ENCODE data around the gene RACGAP1. TPM values are rescaled to one million over a fixed set of nuclear protein-coding genes. Genes with fewer than 3 reads are reported as not detected.

The RACGAP1 gene
- total RNA-seq, 1 donor from 2014 or later: 15.0 TPM

DNA sequence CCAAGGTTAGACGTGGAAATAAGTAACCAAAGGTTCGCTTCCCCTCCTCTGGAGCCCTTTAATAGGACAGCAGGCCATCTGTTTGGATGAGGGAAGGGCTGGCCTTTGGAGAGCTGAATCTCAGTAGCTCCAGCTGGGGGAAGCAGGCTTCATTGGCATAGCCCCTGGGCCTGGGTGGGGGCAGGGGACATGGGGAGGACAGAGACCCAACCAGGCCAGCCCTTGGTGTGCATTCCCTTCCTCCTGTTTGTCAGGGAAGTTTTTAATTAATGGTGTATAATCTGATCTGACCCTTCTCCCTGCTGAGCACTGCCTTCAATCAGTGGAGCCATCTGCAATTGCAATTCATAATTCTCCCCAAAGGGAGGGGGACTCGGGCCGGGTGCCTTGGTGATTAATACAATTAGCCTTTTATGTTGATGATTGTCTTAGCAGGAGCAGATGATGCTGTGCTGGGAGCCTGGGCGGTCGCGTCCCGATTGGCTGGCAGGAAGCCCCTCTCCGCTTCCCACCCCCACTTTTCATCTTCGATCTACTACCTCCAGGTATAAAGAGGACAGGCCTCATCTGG lies 46.2 kb downstream of the RACGAP1 start:
- intact Hi-C loops (cut with DNase I): no loop called here
- DNase-seq (ENCODE audit: low spot score) (no peak), ATAC-seq (no peak)

DNA sequence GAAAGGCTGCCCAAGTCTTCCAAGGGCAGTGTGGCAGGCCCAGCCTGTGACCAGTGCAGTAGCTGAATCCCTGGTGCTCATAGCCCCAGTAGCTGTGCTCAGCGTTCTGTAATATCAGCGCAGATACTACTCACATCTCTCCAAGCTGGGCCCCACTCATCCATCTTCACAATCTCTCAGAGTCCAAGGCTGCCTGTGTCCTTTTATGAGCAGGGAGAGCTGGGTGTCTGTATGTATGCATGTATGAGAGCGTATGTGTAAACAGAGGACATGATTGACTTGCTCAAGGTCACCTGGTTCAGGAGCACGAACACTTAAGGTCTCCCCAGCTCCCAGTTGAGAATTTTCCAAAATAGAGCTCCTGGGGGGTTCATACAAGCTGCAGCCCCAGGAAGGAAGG lies 47.2 kb downstream of the RACGAP1 start:
- intact Hi-C loops (cut with DNase I): no loop called here
- no peak for DNase-seq (ENCODE audit: low spot score)
- ATAC-seq: no peak

DNA sequence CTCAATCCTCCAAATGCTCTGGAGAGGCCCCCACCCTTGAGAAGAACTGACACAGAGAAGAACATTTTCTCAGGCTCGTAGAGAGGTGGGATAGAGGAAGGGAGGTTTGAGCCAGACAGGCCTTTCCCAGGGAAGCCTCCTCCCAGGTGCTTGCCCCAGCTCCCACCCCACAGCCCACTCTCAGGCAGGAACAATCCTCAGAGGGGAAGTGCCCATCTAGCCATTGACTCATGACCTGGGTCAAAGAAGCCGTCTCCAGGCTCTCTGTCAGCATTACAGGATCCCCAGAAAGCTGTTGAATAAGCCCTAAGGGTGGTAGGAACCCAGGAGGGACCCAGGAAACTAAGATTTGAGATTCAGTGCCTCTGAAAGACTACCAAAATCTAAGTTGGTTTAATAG lies 48.7 kb downstream of the RACGAP1 start:
- intact Hi-C loops (cut with DNase I): no loop called here
- ATAC-seq (no peak), DNase-seq (ENCODE audit: low spot score) (no peak)

DNA sequence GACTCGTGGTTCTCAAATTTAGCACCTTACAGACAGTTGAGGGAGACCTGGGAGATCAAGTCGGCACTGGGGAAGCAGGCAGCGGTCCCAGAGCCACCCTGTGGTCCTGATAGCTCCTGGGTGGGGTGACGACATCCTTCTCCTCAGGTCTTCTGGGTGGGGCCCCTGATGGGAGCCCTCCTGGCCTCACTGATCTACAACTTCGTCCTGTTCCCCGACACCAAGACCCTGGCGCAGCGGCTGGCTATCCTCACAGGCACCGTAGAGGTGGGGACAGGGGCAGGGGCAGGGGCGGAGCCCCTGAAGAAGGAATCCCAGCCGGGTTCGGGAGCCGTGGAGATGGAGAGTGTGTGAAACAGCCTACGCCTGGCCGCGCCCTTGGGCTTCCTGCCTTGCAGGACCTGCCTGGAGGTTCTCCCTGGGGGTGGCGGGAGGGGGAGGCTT lies 50.0 kb downstream of the RACGAP1 start:
- intact Hi-C loops (cut with DNase I): no loop called here
- no peak for DNase-seq (ENCODE audit: low spot score)
- peak; percentile 2 for ATAC-seq

DNA sequence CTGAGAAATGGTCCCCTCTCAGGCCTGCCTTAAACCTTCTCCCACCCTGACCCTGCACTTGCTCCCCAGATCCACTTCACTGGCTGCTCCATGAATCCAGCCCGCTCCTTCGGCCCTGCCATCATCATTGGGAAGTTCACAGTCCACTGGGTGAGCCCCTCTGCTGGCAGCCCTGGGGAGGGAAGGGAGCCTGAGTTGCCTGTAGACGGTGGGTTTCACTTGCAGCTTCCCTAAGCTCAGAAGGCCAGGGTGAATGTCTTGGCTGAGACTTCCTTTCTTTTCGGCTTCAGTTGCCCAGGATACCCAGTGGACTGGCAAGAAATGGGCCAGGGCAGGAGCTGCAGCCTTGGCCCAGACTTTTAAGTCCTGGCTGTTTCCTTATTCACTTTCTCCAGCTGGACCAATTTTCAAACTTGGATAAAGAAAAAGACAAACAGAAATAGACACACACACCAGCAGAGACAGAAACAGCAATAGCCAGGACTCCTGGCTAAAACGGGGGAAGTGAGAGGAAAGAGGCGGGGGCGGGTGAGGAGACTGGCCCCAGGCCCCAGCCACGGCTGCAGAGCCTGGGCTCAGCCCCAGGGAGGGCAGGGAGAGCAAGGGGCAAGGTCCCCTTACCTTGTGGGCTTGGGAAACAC lies 50.5 kb downstream of the RACGAP1 start:
- peak; percentile 25 for ATAC-seq

DNA sequence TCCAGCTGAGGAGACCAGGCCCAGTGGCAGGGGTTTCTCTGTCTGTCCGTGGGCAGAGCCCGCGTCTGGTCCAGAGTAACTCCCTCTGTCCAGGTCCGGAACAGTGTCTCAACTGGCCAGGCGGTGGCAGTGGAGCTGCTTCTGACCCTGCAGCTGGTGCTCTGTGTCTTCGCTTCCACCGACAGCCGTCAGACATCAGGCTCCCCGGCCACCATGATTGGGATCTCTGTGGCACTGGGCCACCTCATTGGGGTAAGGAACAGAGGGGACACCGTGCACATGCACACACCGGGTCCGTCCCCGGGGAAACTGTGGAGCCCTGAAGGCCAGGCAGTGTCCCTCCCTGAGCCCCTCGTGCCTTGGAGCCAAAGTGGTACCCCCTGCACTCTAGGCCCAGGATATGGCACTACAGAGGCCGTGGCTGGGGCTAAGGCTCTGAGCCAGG lies 51.0 kb downstream of the RACGAP1 start:
- intact Hi-C loops (cut with DNase I): loop anchor here (5.0 kb wide), 2 partner anchors 83 to 98 kb away; partner anchors contain the start of gene ASIC1
- peak; percentile 83 for ATAC-seq
- peak; percentile 82 for DNase-seq (ENCODE audit: low spot score)

More for the DNA sequence above, 50.5 kb downstream of the RACGAP1 start:
- DNase-seq (ENCODE audit: low spot score): no peak
- intact Hi-C loops (cut with DNase I): loop anchor here (5.0 kb wide), 2 partner anchors 83 to 98 kb away; partner anchors contain the start of gene ASIC1

DNA sequence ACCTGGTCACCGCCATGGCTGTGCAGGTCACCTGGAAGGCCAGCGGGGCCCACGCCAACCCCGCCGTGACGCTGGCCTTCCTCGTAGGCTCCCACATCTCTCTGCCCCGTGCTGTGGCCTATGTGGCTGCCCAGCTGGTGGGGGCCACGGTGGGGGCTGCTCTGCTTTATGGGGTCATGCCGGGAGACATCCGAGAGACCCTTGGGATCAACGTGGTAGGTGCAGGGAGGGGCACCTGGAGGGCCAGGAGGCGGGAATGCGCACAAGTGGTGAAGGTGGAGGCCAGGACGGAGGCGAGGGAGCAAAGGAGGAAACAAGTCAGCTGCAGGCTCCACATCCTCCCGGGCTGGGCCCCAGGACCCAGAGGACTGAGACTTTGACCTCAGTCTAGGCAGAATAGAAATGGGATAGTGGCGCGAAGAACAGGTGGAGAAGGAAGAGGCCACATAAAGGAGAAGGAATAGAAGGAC lies 51.9 kb downstream of the RACGAP1 start:
- ATAC-seq: peak; percentile 3
- intact Hi-C loops (cut with DNase I): loop anchor here (5.0 kb wide), 2 partner anchors 84 to 99 kb away; partner anchors contain the start of gene ASIC1
- no peak for DNase-seq (ENCODE audit: low spot score)

DNA sequence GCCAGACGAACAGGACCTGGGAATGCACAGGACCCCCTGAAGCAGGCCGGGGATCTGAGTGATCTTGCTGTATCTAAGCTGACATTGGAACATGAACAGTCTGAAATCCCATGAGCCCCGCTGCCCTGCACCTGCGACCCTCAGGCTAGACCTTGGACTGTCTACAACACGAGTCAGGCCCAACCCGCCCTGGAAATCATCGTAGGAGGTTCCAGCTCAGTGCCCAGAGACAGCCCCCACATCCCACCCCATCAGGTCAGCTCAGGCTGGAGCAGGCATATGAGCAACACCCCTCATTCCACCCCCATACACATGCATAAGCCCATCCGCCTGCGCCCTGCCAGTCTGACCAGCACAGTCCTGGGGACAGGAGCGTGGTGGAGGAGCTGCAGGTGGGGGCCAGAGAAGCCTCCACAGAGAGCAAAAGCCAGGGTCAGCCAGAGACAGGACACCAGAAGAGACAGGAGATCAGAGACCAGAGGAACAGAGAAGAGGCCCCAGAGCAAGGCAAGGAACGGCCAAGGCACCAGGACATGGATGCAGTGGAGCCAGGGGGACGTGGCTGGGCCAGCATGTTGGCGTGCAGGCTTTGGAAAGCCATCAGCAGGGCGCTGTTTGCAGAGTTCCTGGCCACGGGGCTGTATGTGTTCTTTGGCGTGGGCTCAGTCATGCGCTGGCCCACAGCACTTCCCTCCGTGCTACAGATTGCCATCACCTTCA lies 52.5 kb downstream of the RACGAP1 start, which contains the start of gene AQP6:
AQP6 (plus strand) TSS at position 307 of the 720 bp plus-strand sequence; CDS start at position 534, 227 bp downstream.
- intact Hi-C loops (cut with DNase I): loop anchor here (5.0 kb wide), 2 partner anchors 84 to 100 kb away; partner anchors contain the start of gene ASIC1
- ATAC-seq (peak; percentile 31), DNase-seq (ENCODE audit: low spot score) (no peak)

DNA sequence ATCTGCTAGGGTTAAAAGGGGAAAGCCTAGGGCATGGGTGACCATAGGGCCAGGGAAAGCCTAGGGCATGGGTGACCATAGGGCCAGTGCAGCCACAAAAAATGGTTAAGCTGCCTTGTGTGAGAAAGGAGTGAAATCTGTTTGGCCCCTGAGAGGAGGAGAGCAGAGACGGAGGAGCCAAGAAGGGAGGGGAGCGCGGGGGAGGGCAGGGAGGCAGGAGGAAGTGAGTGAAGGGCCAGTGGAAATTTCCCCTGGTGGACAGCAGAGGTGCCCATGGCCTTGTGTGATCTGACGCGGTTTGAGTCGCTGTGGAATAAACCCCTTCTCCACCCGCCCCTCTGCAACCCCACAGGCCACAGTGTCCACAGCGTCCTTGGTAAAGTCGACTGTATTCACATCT lies 53.2 kb downstream of the RACGAP1 start:
- no peak for DNase-seq (ENCODE audit: low spot score)
- no peak for ATAC-seq
- intact Hi-C loops (cut with DNase I): loop anchor here (5.0 kb wide), 2 partner anchors 85 to 100 kb away; partner anchors contain the start of gene ASIC1

DNA sequence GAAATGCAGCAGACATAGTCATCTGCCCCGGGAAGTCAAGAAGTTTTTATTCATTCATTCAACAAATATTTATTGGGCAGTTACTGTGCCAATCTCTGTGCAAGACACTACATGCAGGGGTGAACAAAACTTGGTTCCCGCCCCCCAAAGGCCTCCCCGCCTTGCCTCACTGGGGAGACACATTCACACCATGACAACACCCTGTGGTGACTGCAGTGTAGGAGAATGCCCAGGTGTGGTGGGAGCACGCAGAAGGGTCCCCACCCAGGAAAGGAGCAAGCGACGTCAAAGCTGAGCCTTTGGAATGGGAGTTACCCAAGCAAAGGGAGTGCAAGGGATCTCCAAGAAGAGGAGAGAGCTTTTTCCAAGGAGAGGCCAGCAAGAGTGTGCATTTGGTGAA lies 54.2 kb downstream of the RACGAP1 start:
- no peak for DNase-seq (ENCODE audit: low spot score)
- intact Hi-C loops (cut with DNase I): loop anchor here (5.0 kb wide), 2 partner anchors 86 to 101 kb away; partner anchors contain the start of gene ASIC1
- no peak for ATAC-seq

DNA sequence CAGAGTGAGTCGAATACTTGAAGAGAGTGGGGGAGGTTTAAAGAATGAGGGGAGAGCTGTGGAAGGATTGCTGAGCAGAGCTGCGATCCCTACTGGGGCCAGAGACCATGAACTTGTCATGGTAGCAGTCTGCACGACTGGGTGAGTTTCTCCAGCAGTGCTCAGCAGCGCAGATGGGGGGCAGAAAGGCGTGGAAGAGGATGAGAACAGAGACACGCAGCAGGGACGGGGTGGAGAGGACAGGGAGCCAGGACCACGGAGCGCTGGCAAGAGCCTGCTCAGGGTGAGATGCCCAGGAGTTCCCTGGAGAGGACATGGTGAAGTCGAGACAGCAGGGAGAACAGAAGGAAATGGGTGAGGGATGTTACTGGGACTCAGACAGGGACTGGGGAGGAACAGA lies 54.6 kb downstream of the RACGAP1 start:
- no peak for ATAC-seq
- DNase-seq (ENCODE audit: low spot score): no peak
- intact Hi-C loops (cut with DNase I): loop anchor here (5.0 kb wide), 2 partner anchors 87 to 102 kb away; partner anchors contain the start of gene ASIC1

DNA sequence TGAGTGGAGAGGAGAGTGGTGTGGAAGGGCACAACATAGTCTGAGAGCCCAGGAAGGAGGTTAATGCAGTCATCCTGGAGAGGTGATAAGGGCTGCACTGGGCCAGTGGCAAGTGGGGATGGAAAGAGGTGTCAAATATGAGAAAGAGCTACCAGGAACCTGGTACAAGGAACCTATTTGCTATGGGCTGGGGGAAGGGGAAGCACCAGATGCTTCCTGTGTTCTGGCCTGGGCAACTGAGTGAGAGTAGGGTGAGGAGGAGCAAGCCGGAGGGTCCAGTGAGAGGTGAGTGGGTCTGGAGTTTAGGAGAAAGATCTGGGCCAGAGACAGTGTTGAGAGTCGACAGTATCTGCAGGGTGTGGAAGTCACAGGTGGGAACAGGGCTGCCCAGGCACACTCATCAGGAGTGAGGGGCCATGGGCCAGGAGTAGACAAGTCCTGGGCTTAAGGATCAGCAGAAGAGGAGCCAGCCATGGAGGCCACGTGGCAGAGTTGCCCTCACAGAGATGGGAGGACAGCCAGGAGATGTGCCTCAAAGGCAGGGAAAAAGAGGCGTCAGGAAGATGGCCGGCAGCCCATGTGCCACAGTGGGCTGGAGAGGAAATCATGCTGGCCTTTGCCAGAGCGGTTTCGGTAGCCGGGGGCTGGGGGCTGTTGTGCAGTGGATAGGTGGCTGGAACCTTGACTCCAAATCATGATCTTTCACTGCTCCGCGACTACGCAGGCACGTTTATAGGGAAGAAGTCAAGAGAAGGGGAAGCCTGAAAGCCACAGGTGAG lies 55.5 kb downstream of the RACGAP1 start:
- ATAC-seq (no peak), DNase-seq (ENCODE audit: low spot score) (no peak)
- intact Hi-C loops (cut with DNase I): loop anchor here (5.0 kb wide), 2 partner anchors 87 to 102 kb away; partner anchors contain the start of gene ASIC1

DNA sequence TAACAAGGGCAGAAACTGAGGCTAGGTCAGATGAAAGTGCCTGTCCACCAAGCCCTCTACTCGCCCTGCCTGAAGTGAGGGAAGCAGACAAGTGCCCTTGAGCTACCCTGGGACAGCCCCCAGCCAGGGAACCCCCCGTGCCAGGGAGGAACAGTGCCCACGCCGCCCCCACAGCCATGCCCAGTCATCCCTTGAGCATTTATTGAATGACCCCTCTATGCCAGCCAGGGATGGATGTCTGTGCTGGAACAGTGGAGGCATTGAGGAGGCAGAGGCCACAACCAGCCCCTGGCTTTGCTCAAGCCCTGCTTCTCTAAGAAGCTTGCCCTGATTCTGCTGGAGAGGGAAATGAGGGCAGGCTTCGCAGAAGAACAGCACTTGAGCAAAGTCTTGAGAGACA lies 56.3 kb downstream of the RACGAP1 start:
- intact Hi-C loops (cut with DNase I): no loop called here
- ATAC-seq (no peak), DNase-seq (ENCODE audit: low spot score) (no peak)

DNA sequence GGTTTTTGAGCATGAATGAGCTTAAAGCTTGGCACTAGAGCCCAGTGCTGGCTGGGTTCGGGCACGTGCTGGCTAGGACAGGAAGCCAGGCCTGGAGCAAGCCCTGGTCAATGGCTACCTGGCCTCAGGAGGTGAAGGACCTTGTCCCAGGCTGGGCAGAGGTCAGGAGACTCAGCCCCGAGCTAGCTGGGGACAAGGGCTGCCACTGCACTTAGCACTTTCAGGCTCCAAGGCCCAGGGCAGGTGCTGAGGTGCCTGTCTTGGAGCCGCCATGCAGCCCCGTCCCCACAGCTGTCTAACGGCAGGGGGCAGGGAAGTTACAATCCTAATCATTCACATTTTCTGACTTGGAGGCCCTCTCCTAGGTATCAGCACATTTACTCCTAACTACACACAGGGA lies 56.8 kb downstream of the RACGAP1 start:
- intact Hi-C loops (cut with DNase I): no loop called here
- no peak for DNase-seq (ENCODE audit: low spot score)
- no peak for ATAC-seq

DNA sequence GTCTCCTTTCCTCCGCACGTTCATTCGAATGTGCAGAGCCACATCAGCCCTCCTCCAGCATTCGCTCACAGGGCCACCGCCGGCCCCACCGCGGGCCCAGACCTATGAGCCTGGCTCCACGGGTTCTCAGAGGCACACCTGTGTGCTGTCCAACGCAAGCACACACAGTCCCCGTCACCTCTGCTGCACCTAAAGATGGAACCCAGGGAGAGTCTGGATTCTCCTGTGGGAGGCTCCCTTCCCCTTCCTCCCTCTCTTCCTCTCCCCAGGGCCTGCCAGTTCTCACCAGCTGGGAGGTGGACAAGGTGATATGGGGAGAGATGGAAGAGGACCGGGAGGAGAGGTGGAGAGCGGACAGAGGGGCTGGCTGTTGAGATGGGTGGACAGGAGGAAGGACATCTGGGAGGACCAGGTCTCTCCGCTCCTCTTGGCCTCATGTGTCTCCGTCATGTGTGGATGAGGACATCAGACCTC lies 57.5 kb downstream of the RACGAP1 start:
- no peak for ATAC-seq
- no peak for DNase-seq (ENCODE audit: low spot score)

DNA sequence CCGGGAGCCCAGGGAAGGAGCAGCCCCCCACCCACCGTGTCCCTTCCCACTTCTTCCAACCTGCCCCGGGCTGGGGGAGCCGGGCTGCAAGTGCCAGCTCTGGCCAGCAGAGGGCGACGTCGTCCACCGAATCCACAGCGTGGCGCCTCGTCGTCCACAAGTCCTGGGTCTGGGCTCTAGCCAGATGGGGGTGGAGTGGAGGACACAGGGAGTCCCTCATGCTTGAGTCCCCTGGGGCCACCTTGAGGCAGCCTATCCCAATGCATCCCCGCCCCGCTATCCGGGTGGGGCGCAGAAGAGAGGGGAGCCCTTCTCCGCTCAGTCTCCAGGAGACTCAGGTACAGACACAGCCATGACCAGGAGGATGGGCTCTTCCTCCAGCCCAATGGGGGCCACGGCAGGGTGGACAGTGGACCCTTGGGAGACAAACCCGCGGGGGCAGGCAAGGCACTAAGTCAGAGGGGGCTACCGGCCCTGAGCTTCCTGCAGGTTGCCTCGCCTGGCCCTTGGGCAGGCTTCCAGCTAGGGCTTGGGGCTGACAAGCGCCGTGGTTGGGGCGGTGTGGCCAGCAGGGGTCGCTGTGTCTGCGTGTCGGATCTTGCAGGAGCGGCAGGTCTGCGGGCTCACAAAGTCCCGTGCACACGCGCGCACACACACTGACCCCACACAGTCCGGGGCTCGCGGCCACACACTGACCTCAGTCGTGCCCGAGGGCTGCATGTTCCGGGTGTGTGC lies 58.1 kb downstream of the RACGAP1 start:
- ATAC-seq: peak; percentile 87
- intact Hi-C loops (cut with DNase I): no loop called here

More for the DNA sequence above, 57.5 kb downstream of the RACGAP1 start:
- intact Hi-C loops (cut with DNase I): no loop called here

DNA sequence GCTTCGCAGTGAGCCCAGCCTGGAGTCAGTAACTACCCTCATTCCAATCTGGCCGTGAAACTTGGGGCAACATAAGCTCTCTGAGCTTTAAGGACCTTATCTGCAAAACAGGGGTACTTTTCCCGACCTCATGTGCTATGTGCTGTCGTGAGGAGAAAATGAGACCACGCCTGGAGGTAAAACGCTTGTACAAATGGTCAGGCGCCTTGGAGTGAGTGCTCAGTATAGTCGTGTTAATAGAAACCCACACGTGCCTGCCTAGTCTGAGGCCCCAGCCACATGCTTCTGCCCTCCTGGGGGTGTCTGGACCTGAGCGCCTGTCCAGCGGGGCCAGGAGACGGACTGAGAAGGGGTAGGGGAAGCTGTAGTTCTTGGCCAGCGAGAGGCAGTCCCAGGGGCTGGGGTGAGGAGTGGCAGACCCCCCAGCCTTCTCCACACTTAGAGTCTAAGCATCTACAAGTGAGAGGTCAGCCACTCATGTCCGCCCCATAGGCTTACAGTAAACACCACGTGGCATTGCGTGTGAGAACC lies 58.7 kb downstream of the RACGAP1 start:
- intact Hi-C loops (cut with DNase I): no loop called here
- no peak for DNase-seq (ENCODE audit: low spot score)

More for the DNA sequence above, 58.1 kb downstream of the RACGAP1 start:
- peak; percentile 95 for DNase-seq (ENCODE audit: low spot score)

More for the DNA sequence above, 58.7 kb downstream of the RACGAP1 start:
- ATAC-seq: no peak

Measured in sciatic nerve (tissue), 2 donors.